Mesothelial cell of epicardium (in vitro differentiated cells): ENCODE measurements around the gene POU3F3. TPM values are rescaled to one million over a fixed set of nuclear protein-coding genes. Genes with fewer than 3 reads are reported as not detected.
A peak's percentile ranks its signal among the peaks of the same experiment; 100 is the strongest.

Experiments used
- DNase-seq, 2 experiments: peaks; one replicate each; pipeline ENCODE4 v3.0.0; 2021; ENCODE audit warnings: low spot score in 2 of 2; ENCODE audit not compliant: unreplicated experiment in 2 of 2
- H3K27ac Mint-ChIP-seq: 2 replicates; pipeline ENCODE4 v1.8.0; 2021; ENCODE audit warnings: mixed read lengths
- H3K27me3 Mint-ChIP-seq: 2 replicates; pipeline ENCODE4 v1.8.0; 2021; ENCODE audit warnings: low read depth, mixed read lengths
- H3K36me3 Mint-ChIP-seq: 2 replicates; pipeline ENCODE4 v1.8.0; 2021; ENCODE audit warnings: mixed read lengths
- H3K4me1 Mint-ChIP-seq: 2 replicates; pipeline ENCODE4 v1.8.0; 2021; ENCODE audit warnings: mixed read lengths
- H3K4me3 Mint-ChIP-seq: 2 replicates; pipeline ENCODE4 v1.8.0; 2021; ENCODE audit warnings: mild to moderate bottlenecking, moderate library complexity, mixed read lengths
- H3K9me3 Mint-ChIP-seq: 2 replicates; pipeline ENCODE4 v1.8.0; 2021; ENCODE audit warnings: mixed read lengths
- total RNA-seq: library from RNA; stranded (reverse); gene quantifications from 3 replicates; pipeline ENCODE4 v1.2.1, GENCODE V29; 2021
- TF ChIP-seq, protein P1 (sequence below): fragments of 200-600 bp; sonication (generic); IDR thresholded peaks from one replicate; pipeline ENCODE4 v1.5.0; 2021; ENCODE audit warnings: antibody characterized with exemption; ENCODE audit not compliant: unreplicated experiment

Gene POU3F3
- total RNA-seq, 1 donor from 2014 or later, result not detected

GRCh38 chr2:104873689-104874054 is 19.8 kb downstream of the POU3F3 start:
- Mint-ChIP-seq H3K4me1 (peaks cover 11% of the 10 kb centered on the region), H3K4me3 (peak overlapping the region; percentile 66), H3K36me3 (no peaks in the 10 kb centered on the region), H3K27me3 (peaks cover 98% of the 10 kb centered on the region), H3K9me3 (no peaks in the 10 kb centered on the region), H3K27ac (no peak overlapping the region)
- TF ChIP-seq, protein P1, sequence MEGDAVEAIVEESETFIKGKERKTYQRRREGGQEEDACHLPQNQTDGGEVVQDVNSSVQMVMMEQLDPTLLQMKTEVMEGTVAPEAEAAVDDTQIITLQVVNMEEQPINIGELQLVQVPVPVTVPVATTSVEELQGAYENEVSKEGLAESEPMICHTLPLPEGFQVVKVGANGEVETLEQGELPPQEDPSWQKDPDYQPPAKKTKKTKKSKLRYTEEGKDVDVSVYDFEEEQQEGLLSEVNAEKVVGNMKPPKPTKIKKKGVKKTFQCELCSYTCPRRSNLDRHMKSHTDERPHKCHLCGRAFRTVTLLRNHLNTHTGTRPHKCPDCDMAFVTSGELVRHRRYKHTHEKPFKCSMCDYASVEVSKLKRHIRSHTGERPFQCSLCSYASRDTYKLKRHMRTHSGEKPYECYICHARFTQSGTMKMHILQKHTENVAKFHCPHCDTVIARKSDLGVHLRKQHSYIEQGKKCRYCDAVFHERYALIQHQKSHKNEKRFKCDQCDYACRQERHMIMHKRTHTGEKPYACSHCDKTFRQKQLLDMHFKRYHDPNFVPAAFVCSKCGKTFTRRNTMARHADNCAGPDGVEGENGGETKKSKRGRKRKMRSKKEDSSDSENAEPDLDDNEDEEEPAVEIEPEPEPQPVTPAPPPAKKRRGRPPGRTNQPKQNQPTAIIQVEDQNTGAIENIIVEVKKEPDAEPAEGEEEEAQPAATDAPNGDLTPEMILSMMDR, result no peak
- DNase-seq, result no peak

DNA sequence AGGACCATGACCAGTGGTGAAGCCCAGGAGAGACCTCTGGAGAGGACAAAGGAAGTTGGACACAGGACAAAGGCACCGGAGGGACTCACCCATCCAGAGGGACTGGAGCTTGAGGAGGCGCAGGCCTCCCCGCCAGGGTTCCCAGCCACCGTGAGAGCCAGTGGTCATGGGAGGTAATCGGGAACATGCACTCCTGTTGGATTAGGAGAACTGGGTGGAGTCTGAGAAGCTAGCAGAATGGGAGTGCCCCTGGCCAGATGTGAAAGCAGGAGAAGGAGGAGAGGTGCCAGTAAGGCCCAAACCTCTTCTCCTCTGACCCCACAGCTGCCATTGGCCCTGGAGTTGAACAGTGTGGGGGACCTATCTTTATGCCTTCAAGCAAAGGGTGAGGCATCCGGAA is 20.3 kb downstream of the POU3F3 start:
- Mint-ChIP-seq H3K4me3 (no peak overlapping the region), H3K36me3 (no peaks in the 10 kb centered on the region), H3K9me3 (no peaks in the 10 kb centered on the region), H3K4me1 (peaks cover 11% of the 10 kb centered on the region), H3K27me3 (peaks cover 98% of the 10 kb centered on the region), H3K27ac (no peak overlapping the region)
- DNase-seq, result no peak
- TF ChIP-seq, protein P1, result no peak

- Mint-ChIP-seq H3K4me3 (no peak overlapping the region), H3K27me3 (peaks cover 98% of the 10 kb centered on the region)
These were observed 21.3 kb downstream of the POU3F3 start for GRCh38 chr2:104875262-104875661.

DNA sequence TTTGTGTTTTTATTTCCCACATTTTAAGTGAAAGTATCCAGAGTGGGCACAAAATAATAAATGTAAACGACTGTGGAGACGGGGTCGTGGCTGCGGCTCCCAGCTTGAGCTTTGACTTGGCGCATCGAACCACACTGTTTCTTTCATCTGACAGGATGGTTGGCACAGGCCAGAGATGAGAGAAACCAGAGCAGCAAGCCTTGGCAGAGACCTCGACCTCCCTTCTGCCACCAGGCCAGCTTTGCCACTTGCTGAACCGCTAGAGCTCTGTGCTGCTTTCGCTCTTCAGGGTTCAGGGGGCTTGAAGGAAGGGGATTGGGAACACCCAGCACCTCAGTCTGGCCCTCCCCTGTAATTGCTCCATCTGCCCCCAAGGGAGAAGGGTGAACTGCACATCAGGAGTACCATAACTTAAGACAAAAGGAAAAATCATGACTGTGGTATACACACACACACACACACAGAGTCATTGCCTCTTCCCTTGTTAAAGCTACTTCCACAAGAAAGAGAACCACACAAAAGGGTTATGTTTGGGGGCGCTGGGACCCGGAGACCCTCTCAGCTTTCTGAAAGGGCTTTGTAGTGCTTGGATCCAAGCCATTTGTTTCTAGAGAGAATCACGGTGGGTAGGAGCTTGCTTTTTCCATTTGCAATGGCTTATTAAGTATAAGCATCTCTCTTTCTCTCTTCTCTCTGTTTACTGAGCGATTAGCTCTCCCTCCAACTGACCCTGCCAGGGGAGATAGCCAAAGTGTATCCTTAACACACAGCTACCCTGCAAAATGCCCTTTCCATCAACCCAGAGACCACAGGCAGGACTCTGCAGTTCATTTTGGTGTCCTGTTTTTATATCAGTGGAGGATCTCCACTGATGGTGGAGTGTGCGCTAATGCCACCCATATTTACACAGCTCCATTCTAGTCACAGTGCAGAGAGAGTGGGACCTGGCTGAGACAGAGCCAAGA is 23.0 kb downstream of the POU3F3 start:
- Mint-ChIP-seq H3K4me3 (no peak overlapping the region), H3K27me3 (peaks cover 96% of the 10 kb centered on the region), H3K9me3 (no peaks in the 10 kb centered on the region), H3K36me3 (no peaks in the 10 kb centered on the region), H3K27ac (no peak overlapping the region), H3K4me1 (peaks cover 8% of the 10 kb centered on the region)
- DNase-seq, result no peak
- TF ChIP-seq, protein P1, result no peak

More at GRCh38 chr2:104875262-104875661, 21.3 kb downstream of the POU3F3 start:
- no peaks in the 10 kb centered on the region for H3K36me3 Mint-ChIP-seq
- TF ChIP-seq, protein P1, result no peak
- H3K27ac Mint-ChIP-seq, result no peak overlapping the region
- no peak for DNase-seq
- H3K9me3 Mint-ChIP-seq, result no peaks in the 10 kb centered on the region
- peaks cover 11% of the 10 kb centered on the region for H3K4me1 Mint-ChIP-seq

DNA sequence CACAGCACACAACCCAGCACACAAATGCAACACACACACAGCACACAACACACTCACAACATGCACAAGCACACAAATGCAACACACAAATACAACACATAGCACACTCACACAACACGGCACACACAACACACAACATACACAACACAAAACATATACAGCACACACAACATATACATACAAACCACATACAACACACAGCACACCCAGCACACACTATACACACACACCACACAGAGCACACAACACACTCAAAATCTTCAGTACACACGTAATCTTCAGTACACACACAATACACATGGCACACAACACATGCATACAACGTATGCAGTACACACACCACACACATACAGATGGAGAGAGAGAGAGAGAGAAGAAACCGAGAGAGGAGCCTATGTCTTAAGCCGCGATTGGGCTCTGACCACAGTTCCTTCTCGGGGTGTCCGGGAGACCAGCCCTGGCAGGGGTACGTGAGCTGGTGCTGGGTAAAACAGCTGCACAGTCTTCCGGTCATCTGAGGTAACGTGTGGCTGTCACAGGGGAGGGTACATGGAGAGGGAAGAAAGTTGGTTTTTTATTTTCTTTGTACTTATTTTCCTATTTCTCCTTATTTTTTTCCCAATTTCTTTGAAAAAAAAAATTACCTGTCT is 25.1 kb downstream of the POU3F3 start:
- H3K4me3 Mint-ChIP-seq, result no peak overlapping the region
- H3K27me3 Mint-ChIP-seq, result peaks cover 95% of the 10 kb centered on the region
- H3K9me3 Mint-ChIP-seq, result no peaks in the 10 kb centered on the region
- no peaks in the 10 kb centered on the region for H3K4me1 Mint-ChIP-seq
- TF ChIP-seq, protein P1, result no peak
- no peak for DNase-seq
- H3K27ac Mint-ChIP-seq, result no peak overlapping the region
- H3K36me3 Mint-ChIP-seq, result no peaks in the 10 kb centered on the region
